ENCODE results near the gene CYFIP2.

GRCh38 chr5:157245476-157245875 lies 20.4 kb upstream of the CYFIP2 start:
- no peak for TF ChIP-seq EZH2 (IDR thresholded peaks at IDR 0.05; ENCODE audit: insufficient read depth, low read length)
- TF ChIP-seq, protein P1, sequence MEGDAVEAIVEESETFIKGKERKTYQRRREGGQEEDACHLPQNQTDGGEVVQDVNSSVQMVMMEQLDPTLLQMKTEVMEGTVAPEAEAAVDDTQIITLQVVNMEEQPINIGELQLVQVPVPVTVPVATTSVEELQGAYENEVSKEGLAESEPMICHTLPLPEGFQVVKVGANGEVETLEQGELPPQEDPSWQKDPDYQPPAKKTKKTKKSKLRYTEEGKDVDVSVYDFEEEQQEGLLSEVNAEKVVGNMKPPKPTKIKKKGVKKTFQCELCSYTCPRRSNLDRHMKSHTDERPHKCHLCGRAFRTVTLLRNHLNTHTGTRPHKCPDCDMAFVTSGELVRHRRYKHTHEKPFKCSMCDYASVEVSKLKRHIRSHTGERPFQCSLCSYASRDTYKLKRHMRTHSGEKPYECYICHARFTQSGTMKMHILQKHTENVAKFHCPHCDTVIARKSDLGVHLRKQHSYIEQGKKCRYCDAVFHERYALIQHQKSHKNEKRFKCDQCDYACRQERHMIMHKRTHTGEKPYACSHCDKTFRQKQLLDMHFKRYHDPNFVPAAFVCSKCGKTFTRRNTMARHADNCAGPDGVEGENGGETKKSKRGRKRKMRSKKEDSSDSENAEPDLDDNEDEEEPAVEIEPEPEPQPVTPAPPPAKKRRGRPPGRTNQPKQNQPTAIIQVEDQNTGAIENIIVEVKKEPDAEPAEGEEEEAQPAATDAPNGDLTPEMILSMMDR (IDR thresholded peaks at IDR 0.05; ENCODE audit: insufficient read depth, low read depth, low read length) = no peak
